PFSK-1 (cell line): ENCODE results near the gene SDHB.

Experiments used
- FOXP2 ChIP-seq: optimal IDR thresholded peaks from 2 replicates; pipeline ENCODE3; 2011; ENCODE audit warnings: borderline replicate concordance, control low read depth, inconsistent platforms; ENCODE audit not compliant: insufficient read depth; ENCODE audit errors: extremely low read length, extremely low read depth
- POLR2AphosphoS5 ChIP-seq: IDR thresholded peaks from 2 replicates; pipeline ENCODE4 v1.6.1; 2012; ENCODE audit warnings: low read depth, mild to moderate bottlenecking, control low read depth, low read length, moderate library complexity
- TAF1 ChIP-seq: IDR thresholded peaks from 2 replicates; pipeline ENCODE4 v1.6.1; 2012; ENCODE audit warnings: low read length, control low read depth, borderline replicate concordance; ENCODE audit not compliant: insufficient read depth
- TF ChIP-seq, protein P1 (sequence below), 2 experiments: IDR thresholded peaks; 2 replicates each; pipeline versions ENCODE4 v1.6.1 to v1.8.0; 2011 to 2012; ENCODE audit warnings: low read depth in 2 of 2, low read length in 2 of 2, control low read depth in 1 of 2, inconsistent platforms in 1 of 2, mild to moderate bottlenecking in 1 of 2, moderate library complexity in 1 of 2; ENCODE audit not compliant: insufficient read depth in 1 of 2

DNA sequence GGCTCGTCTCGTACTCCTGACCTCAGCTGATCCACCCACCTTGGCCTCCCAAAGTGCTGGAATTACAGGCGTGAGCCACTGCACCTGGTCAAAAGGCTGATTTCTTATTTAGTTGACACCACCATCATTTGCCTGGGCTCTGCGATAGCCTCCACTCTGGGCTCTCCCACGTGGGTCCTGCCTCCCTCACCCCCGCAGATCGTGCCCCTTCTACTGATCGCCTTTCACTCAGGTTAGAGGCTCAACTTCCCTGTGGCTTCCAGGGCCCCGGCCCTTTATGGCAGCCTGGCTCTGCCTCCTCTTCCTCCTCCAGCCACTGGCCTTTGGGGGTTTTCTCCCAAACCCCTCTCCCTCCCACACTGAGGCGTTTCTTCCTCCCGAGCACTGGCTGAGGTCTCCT lies 70.9 kb downstream of the SDHB start:
- no peak for TF ChIP-seq POLR2AphosphoS5
- TF ChIP-seq, protein P1, sequence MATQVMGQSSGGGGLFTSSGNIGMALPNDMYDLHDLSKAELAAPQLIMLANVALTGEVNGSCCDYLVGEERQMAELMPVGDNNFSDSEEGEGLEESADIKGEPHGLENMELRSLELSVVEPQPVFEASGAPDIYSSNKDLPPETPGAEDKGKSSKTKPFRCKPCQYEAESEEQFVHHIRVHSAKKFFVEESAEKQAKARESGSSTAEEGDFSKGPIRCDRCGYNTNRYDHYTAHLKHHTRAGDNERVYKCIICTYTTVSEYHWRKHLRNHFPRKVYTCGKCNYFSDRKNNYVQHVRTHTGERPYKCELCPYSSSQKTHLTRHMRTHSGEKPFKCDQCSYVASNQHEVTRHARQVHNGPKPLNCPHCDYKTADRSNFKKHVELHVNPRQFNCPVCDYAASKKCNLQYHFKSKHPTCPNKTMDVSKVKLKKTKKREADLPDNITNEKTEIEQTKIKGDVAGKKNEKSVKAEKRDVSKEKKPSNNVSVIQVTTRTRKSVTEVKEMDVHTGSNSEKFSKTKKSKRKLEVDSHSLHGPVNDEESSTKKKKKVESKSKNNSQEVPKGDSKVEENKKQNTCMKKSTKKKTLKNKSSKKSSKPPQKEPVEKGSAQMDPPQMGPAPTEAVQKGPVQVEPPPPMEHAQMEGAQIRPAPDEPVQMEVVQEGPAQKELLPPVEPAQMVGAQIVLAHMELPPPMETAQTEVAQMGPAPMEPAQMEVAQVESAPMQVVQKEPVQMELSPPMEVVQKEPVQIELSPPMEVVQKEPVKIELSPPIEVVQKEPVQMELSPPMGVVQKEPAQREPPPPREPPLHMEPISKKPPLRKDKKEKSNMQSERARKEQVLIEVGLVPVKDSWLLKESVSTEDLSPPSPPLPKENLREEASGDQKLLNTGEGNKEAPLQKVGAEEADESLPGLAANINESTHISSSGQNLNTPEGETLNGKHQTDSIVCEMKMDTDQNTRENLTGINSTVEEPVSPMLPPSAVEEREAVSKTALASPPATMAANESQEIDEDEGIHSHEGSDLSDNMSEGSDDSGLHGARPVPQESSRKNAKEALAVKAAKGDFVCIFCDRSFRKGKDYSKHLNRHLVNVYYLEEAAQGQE (IDR thresholded peaks at IDR 0.05; ENCODE audit: insufficient read depth in 1 of 2, low read depth in 2 of 2, low read length in 2 of 2) = no peak
- no peak for TF ChIP-seq FOXP2
- no peak for TF ChIP-seq TAF1
